Measurements from ENCODE around the gene FBXO8.

- no peak for TF ChIP-seq POLR2A (IDR thresholded peaks at IDR 0.05)
- TF ChIP-seq, protein P1, sequence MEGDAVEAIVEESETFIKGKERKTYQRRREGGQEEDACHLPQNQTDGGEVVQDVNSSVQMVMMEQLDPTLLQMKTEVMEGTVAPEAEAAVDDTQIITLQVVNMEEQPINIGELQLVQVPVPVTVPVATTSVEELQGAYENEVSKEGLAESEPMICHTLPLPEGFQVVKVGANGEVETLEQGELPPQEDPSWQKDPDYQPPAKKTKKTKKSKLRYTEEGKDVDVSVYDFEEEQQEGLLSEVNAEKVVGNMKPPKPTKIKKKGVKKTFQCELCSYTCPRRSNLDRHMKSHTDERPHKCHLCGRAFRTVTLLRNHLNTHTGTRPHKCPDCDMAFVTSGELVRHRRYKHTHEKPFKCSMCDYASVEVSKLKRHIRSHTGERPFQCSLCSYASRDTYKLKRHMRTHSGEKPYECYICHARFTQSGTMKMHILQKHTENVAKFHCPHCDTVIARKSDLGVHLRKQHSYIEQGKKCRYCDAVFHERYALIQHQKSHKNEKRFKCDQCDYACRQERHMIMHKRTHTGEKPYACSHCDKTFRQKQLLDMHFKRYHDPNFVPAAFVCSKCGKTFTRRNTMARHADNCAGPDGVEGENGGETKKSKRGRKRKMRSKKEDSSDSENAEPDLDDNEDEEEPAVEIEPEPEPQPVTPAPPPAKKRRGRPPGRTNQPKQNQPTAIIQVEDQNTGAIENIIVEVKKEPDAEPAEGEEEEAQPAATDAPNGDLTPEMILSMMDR (IDR thresholded peaks at IDR 0.05) = no peak
Observed at GRCh38 chr4:174304664-174305063, 21.2 kb upstream of the FBXO8 start.

All from breast epithelium (tissue), 3 donors.